GM19452 (cell line): ENCODE measurements around the gene COTL1.
A peak's percentile ranks its signal among the peaks of the same experiment; 100 is the strongest.

Experiments used
- ATAC-seq: cut with Tn5 transposase; IDR thresholded peaks from one replicate; pipeline ENCODE4 v1.9.1; 2021; ENCODE audit not compliant: unreplicated experiment

The COTL1 gene

GRCh38 chr16:84597931-84598351 lies 19.9 kb downstream of the COTL1 start:
- ATAC-seq, result no peak

- no peak for ATAC-seq
Measured at GRCh38 chr16:84597528-84597896, 20.4 kb downstream of the COTL1 start.

- ATAC-seq, result no peak
Measured at GRCh38 chr16:84596801-84597527, 20.9 kb downstream of the COTL1 start.

- ATAC-seq, result no peak
Measured at GRCh38 chr16:84596161-84596560, 21.7 kb downstream of the COTL1 start.

- no peak for ATAC-seq
Measured at GRCh38 chr16:84595052-84595481, 22.8 kb downstream of the COTL1 start.

GRCh38 chr16:84594725-84595038 lies 23.2 kb downstream of the COTL1 start:
- no peak for ATAC-seq

- peak; percentile 95 for ATAC-seq
Measured at GRCh38 chr16:84593825-84594724, 23.8 kb downstream of the COTL1 start.

- ATAC-seq, result no peak
Measured at GRCh38 chr16:84592718-84593117, 25.2 kb downstream of the COTL1 start.

GRCh38 chr16:84589975-84590719 lies 27.7 kb downstream of the COTL1 start:
- ATAC-seq, result no peak

GRCh38 chr16:84588991-84589390 lies 28.9 kb downstream of the COTL1 start:
- no peak for ATAC-seq

GRCh38 chr16:84585886-84586285 lies 32.0 kb downstream of the COTL1 start:
- peak; percentile 74 for ATAC-seq

- no peak for ATAC-seq
Measured at GRCh38 chr16:84585467-84585866, 32.4 kb downstream of the COTL1 start.

- no peak for ATAC-seq
Measured at GRCh38 chr16:84584678-84585077, 33.2 kb downstream of the COTL1 start.

- ATAC-seq, result no peak
Measured at GRCh38 chr16:84583995-84584394, 33.9 kb downstream of the COTL1 start.

- ATAC-seq, result no peak
Measured at GRCh38 chr16:84582958-84583516, 34.8 kb downstream of the COTL1 start.

GRCh38 chr16:84581158-84581557 lies 36.7 kb downstream of the COTL1 start:
- no peak for ATAC-seq

GRCh38 chr16:84579936-84580335 lies 37.9 kb downstream of the COTL1 start:
- ATAC-seq, result no peak

- no peak for ATAC-seq
Measured at GRCh38 chr16:84578538-84579126, 39.2 kb downstream of the COTL1 start.

- no peak for ATAC-seq
Measured at GRCh38 chr16:84577034-84577803, 40.7 kb downstream of the COTL1 start.

GRCh38 chr16:84575914-84576313 lies 42.0 kb downstream of the COTL1 start:
- ATAC-seq, result no peak
